ENCODE results near the gene ARHGAP24.
A peak's percentile ranks its signal among the peaks of the same experiment; 100 is the strongest.

ARHGAP24 gene

GRCh38 chr4:85591406-85592098, 116.6 kb downstream of the ARHGAP24 start:
- no peak for DNase-seq

- no peak for DNase-seq
Observed at GRCh38 chr4:85595098-85595775, 120.3 kb downstream of the ARHGAP24 start.

GRCh38 chr4:85595796-85596559, 121.0 kb downstream of the ARHGAP24 start:
- DNase-seq: no peak

GRCh38 chr4:85598936-85599335, 124.0 kb downstream of the ARHGAP24 start:
- no peak for DNase-seq

GRCh38 chr4:85600501-85600900, 125.6 kb downstream of the ARHGAP24 start:
- DNase-seq: no peak

- DNase-seq: peak; percentile 83
Observed at GRCh38 chr4:85603437-85604336, 128.7 kb downstream of the ARHGAP24 start.

- DNase-seq: no peak
Observed at GRCh38 chr4:85606505-85606904, 131.6 kb downstream of the ARHGAP24 start.

- peak; percentile 93 for DNase-seq
Observed at GRCh38 chr4:85607624-85608023, 132.7 kb downstream of the ARHGAP24 start.

GRCh38 chr4:85610450-85610849, 135.5 kb downstream of the ARHGAP24 start:
- DNase-seq: no peak

- no peak for DNase-seq
Observed at GRCh38 chr4:85611661-85612060, 136.7 kb downstream of the ARHGAP24 start.

GRCh38 chr4:85613901-85614300, 139.0 kb downstream of the ARHGAP24 start:
- DNase-seq: no peak

GRCh38 chr4:85615952-85616351, 141.0 kb downstream of the ARHGAP24 start:
- DNase-seq: no peak

GRCh38 chr4:85617202-85617601, 142.3 kb downstream of the ARHGAP24 start:
- DNase-seq: no peak

- no peak for DNase-seq
Observed at GRCh38 chr4:85632981-85633380, 158.0 kb downstream of the ARHGAP24 start.

GRCh38 chr4:85637778-85638177, 162.8 kb downstream of the ARHGAP24 start:
- DNase-seq: no peak

GRCh38 chr4:85639946-85640345, 165.0 kb downstream of the ARHGAP24 start:
- no peak for DNase-seq

GRCh38 chr4:85642356-85643100, 167.6 kb downstream of the ARHGAP24 start:
- DNase-seq: no peak

- no peak for DNase-seq
Observed at GRCh38 chr4:85644061-85644460, 169.1 kb downstream of the ARHGAP24 start.

- DNase-seq: no peak
Observed at GRCh38 chr4:85650908-85651307, 176.0 kb downstream of the ARHGAP24 start.

GRCh38 chr4:85656759-85657505, 182.0 kb downstream of the ARHGAP24 start:
- DNase-seq: no peak

GRCh38 chr4:85658766-85659439, 184.0 kb downstream of the ARHGAP24 start:
- no peak for DNase-seq

All from SHP77 treated with DMSO at 0.1 percent for 48 hours (cell line).